BLaER1 (cell line): ENCODE data around the gene EYA4.

Source experiments
- H3K27ac ChIP-seq: shearing (Covaris generic); formaldehyde crosslinking; 2 replicates; pipeline ENCODE4 v1.8.1; 2022
- H3K27me3 ChIP-seq: shearing (Covaris generic); formaldehyde crosslinking; 2 replicates; pipeline ENCODE4 v1.8.1; 2022
- H3K36me3 ChIP-seq: shearing (Covaris generic); formaldehyde crosslinking; 2 replicates; pipeline ENCODE4 v1.8.1; 2022
- H3K4me1 ChIP-seq: shearing (Covaris generic); formaldehyde crosslinking; 2 replicates; pipeline ENCODE4 v1.8.1; 2022
- H3K4me2 ChIP-seq: shearing (Covaris generic); formaldehyde crosslinking; 2 replicates; pipeline ENCODE4 v1.8.1; 2022
- H3K4me3 ChIP-seq: shearing (Covaris generic); formaldehyde crosslinking; 2 replicates; pipeline ENCODE4 v1.8.1; 2022
- H3K9ac ChIP-seq: shearing (Covaris generic); formaldehyde crosslinking; 2 replicates; pipeline ENCODE4 v1.8.1; 2022
- H3K9me3 ChIP-seq: shearing (Covaris generic); formaldehyde crosslinking; 2 replicates; pipeline ENCODE4 v1.8.1; 2022
- H4K20me1 ChIP-seq: shearing (Covaris generic); formaldehyde crosslinking; 2 replicates; pipeline ENCODE4 v1.8.1; 2022
- Cebpa-rat ChIP-seq: shearing (Covaris generic); IDR thresholded peaks from 2 replicates; pipeline ENCODE4 v1.8.1; 2022

EYA4 gene

DNA sequence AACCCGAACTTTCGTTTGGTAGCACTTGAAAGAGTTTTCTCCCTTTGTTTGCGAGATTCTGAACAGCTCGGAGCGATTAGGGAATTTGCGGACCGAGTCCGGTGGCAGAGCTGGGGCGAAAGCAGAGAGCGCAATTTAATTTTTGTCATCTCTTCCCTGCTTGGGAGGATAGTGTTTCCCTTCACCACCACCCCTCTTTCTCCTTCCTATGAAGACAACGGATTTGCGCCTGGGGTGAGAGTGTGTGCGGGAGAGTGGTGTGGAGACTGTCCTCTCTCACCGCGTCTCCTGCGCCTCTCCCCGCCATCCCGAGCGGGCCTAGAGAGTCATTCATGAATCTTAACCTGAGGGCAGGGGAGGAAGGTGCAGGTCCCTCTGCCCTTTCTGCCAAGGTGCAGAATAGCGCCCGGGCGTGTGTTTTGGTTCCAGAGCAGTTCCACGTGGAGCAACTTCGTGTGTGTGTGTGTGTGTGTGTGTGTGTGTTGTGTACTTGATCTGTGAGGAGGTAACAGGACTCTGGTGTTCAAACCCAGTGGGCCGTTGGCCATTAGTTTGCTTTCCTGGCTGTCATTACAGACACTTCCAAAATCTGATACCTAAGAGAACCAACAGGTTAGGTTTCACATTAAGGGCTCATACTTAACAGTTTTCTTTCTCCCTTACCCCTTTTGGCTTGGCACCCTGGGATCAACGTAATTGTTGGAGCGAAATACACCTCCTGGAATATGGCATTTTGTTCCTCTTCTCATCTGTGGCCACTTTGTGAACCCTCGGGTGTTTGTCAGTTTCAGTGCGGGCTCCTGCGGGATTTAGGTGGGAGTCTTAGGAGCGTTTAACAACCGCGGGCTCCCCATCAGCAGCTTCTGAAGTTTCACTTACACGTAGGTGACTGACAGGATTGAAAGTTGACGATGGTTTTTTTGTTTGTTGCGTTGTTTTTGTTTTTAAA lies 1.8 kb downstream of the EYA4 start:
- Histone ChIP-seq H3K9ac (no peak overlapping the region), H3K4me2 (peak overlapping the region; percentile 92), H3K27ac (no peak overlapping the region), H3K4me1 (peaks cover 19% of the 10 kb centered on the region), H4K20me1 (peaks cover 55% of the 10 kb centered on the region), H3K36me3 (no peaks in the 10 kb centered on the region), H3K4me3 (peak overlapping the region; percentile 61), H3K27me3 (peaks cover 91% of the 10 kb centered on the region), H3K9me3 (no peaks in the 10 kb centered on the region)
- TF ChIP-seq Cebpa-rat: no peak

DNA sequence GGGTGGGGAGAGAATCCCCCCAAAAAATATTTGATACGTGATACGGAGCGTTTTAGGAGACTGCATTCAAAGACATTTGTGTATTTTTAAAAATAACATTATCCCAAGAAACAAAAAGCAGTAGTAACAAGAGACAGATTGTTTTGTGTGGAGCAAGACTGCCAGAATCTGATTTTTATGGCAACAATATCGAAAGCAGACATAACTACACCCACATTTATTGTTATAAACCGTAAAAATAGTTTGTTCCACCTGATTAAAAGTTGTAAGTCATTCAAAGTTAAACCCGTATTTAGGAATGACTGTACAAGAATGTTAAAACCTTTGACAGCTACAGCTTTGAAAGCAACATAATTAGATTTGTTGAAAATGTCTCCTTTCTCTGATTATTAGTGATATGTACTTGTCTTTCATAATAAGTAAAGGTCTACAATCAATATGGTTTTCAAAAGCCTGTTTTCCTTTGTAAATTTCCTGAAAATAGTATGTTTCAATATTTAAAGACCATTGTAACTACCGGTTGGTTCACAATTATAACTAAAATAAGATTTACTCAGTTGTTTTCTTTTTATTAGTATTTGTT lies 2.7 kb downstream of the EYA4 start:
- Histone ChIP-seq H3K9me3 (no peaks in the 10 kb centered on the region), H3K36me3 (no peaks in the 10 kb centered on the region), H3K9ac (no peak overlapping the region), H3K27me3 (peaks cover 99% of the 10 kb centered on the region), H3K4me1 (peaks cover 19% of the 10 kb centered on the region), H3K27ac (no peak overlapping the region), H4K20me1 (peaks cover 55% of the 10 kb centered on the region), H3K4me2 (no peak overlapping the region), H3K4me3 (no peak overlapping the region)
- TF ChIP-seq Cebpa-rat: no peak

DNA sequence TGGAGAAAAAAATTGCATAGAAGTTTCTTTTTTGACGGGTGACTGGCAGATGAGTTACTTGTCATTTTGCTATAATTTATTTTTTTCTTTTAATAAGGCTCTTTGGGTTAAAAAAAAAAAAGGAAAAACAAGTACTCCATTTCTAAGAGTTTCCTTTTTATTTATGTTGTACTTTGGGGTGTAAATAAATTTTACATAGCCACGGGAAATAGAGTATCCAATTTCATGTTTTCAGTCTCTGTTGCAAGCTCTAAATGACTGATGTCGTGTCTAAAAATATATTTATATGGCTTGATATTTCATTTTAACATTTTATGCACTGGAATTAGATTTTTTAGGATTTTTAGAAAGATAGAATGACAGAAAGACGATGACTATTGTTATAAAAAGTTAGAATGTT lies 3.4 kb downstream of the EYA4 start:
- Histone ChIP-seq H3K27me3 (peaks cover 95% of the 10 kb centered on the region), H4K20me1 (peaks cover 53% of the 10 kb centered on the region), H3K4me3 (no peak overlapping the region), H3K27ac (no peak overlapping the region), H3K4me1 (peaks cover 19% of the 10 kb centered on the region), H3K4me2 (no peak overlapping the region), H3K9ac (no peak overlapping the region), H3K9me3 (no peaks in the 10 kb centered on the region), H3K36me3 (no peaks in the 10 kb centered on the region)
- no peak for TF ChIP-seq Cebpa-rat

DNA sequence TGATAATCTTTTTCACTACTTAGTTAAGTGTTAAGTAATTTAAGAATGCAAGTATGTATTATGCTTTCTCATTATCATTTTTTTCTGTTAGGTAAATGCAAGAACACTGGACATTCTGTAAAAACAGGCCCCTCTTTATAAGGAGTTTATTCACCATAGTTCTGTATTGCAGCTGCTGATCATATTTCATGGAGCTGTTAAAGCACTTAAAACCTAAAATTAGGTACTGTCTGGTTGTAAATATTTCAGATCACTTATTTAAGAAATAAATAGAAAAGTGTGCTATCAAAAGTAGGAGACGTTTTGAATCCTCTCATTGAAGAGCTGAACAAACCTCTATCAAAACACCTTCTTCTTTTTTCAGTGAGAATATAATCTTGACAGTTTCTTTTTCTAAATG lies 3.9 kb downstream of the EYA4 start:
- H4K20me1 ChIP-seq: peaks cover 50% of the 10 kb centered on the region
- H3K9me3 ChIP-seq: no peaks in the 10 kb centered on the region
- no peak overlapping the region for H3K9ac ChIP-seq
- no peaks in the 10 kb centered on the region for H3K36me3 ChIP-seq
- peaks cover 91% of the 10 kb centered on the region for H3K27me3 ChIP-seq
- no peak for TF ChIP-seq Cebpa-rat
- no peak overlapping the region for H3K4me2 ChIP-seq
- peaks cover 19% of the 10 kb centered on the region for H3K4me1 ChIP-seq
- H3K27ac ChIP-seq: no peak overlapping the region
- no peak overlapping the region for H3K4me3 ChIP-seq

DNA sequence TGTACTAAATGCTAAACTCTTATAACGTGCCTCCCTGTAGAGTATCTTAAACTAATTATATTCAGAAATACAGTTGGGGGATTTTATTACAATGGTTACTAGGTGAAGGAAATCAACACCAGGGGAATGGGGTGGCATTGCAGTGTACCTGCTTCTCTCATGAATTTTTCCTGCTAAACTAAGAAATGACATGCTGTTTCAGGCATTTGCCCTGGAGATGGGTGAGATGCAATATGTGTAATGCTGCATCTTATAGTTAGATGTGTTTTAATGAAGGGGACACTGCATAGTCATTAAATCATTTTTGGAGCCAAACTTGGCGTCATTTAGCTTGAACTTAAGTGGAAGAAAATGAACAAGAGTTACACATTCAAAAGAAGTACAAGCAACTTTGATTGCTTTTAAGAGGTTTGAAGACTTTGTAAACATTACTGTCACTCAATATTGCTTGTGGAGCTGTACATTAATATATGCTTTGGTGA lies 4.3 kb downstream of the EYA4 start:
- Histone ChIP-seq H3K27me3 (peaks cover 86% of the 10 kb centered on the region), H3K4me1 (peaks cover 19% of the 10 kb centered on the region), H3K27ac (no peak overlapping the region), H3K4me3 (no peak overlapping the region), H3K9me3 (no peaks in the 10 kb centered on the region), H3K9ac (no peak overlapping the region), H4K20me1 (peaks cover 50% of the 10 kb centered on the region), H3K36me3 (no peaks in the 10 kb centered on the region), H3K4me2 (no peak overlapping the region)
- no peak for TF ChIP-seq Cebpa-rat

DNA sequence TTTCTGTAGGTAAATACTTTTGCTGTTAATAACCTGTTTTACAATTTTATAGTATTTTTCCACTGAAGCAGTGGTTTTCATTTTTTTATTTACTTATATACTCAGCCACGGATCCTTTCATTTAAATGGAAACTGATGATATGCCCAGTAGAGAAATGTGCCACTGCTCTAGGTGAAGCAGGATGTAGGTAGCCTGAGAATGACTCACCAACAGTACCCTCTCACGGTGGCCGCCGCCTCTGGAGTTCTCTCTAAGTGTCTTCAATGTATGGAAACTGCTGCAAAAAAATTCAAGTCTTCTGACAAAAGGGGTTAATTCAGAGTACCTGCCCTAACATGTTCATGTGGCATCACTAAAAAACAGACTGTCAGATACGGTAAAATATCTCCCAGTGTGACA lies 6.4 kb downstream of the EYA4 start:
- TF ChIP-seq Cebpa-rat: no peak
- Histone ChIP-seq H3K27me3 (peaks cover 65% of the 10 kb centered on the region), H3K4me2 (no peak overlapping the region), H3K36me3 (no peaks in the 10 kb centered on the region), H3K4me1 (peaks cover 3% of the 10 kb centered on the region; the same call in 1 of the 2 replicates), H3K27ac (no peak overlapping the region), H3K4me3 (no peak overlapping the region), H3K9ac (no peak overlapping the region), H4K20me1 (peaks cover 34% of the 10 kb centered on the region), H3K9me3 (no peaks in the 10 kb centered on the region)

DNA sequence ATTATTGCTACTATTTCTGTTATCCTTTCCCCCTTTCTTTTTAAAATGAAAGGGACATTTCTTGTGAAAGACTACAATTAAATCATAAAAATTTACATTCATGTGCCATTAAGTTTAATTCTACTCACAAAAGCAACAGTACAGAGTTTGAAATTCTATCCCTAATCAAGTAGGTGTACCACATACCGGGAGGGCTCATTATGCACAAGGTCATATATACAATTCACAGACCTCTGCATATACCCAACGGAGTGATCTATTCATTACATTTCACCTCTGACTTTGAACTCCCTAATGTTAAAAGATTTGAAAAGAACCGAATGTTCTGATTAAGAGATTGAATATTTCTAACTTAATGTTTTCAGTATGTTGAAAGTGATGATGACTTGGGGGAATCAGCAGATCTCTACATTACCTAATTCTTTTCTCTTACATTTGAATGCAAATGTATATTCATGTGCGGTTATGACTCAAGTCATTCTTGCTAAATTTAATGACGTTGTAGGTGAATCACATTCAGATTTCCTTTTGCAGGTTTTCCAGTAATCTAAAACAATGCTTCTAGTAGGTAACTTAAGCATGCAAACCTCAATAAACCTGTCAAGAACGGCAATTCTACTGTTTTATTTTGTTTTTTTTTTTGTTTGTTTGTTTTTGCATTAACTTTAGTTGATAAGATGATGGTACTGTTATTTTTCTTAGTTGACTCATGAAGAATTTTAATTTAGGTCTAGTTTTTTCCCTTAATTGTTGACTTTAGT lies 7.3 kb downstream of the EYA4 start:
- no peaks in the 10 kb centered on the region for H3K4me1 ChIP-seq

DNA sequence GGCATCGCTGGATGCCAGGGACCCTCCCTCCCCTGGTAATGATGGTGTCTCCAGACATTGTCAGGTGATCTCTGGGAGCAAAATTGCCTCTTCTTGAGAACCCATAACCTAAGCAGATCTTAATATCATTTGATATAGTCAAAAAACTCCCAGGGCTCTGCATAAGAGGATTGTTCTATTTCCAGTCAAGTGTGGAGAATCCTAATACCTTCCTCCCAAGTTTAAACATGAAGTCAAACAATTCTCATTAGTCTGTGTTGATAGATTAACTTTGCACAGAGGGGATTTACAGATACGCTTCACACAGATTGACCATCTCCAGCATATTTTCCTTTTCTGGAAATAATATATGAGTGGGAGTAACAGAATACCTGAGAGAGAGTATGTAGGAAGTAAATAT lies 10.5 kb downstream of the EYA4 start:
- Histone ChIP-seq H3K27ac (no peak overlapping the region), H3K9ac (no peak overlapping the region), H3K4me2 (no peak overlapping the region), H3K4me1 (no peaks in the 10 kb centered on the region), H3K9me3 (no peaks in the 10 kb centered on the region), H4K20me1 (no peaks in the 10 kb centered on the region), H3K27me3 (peaks cover 24% of the 10 kb centered on the region), H3K36me3 (no peaks in the 10 kb centered on the region), H3K4me3 (no peak overlapping the region)
- TF ChIP-seq Cebpa-rat: no peak

More for the DNA sequence above, 7.3 kb downstream of the EYA4 start:
- peaks cover 25% of the 10 kb centered on the region for H4K20me1 ChIP-seq
- no peak overlapping the region for H3K9ac ChIP-seq
- TF ChIP-seq Cebpa-rat: no peak
- no peak overlapping the region for H3K4me3 ChIP-seq
- no peaks in the 10 kb centered on the region for H3K36me3 ChIP-seq
- peaks cover 57% of the 10 kb centered on the region for H3K27me3 ChIP-seq
- H3K9me3 ChIP-seq: no peaks in the 10 kb centered on the region
- no peak overlapping the region for H3K4me2 ChIP-seq
- H3K27ac ChIP-seq: no peak overlapping the region

DNA sequence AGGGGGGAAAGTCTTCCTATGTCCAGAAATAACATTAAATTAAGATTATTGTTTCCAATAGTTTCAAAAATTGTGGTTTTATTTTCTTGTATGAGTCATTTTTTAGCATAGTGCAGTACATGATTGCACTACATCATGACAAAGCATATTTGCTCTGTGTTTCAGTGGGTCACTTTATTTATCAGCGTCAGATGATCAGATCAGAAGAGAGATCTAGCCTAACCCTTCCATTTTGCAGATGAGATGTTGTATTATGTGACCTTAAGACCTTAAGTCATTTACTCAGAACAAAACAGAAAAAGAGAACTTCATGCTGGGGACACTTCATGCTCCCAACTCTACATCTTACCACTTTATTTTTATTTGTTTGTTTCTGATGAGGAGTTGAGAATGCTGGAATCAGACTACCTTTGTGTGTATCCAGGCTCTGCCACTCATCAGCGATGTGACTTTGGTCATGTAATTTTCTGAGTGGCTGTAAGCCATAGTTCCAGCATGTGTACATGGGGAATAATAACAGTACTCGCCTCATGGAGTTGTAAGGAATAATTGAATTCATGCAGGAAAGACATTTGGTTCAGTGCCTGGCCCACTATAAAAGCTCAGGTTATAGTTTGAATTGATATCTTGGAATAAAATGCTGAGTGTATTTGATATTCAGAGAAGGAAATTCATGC lies 13.5 kb downstream of the EYA4 start:
- Histone ChIP-seq H3K9ac (no peak overlapping the region), H4K20me1 (no peaks in the 10 kb centered on the region), H3K9me3 (no peaks in the 10 kb centered on the region), H3K27me3 (no peaks in the 10 kb centered on the region), H3K27ac (no peak overlapping the region), H3K36me3 (no peaks in the 10 kb centered on the region), H3K4me3 (no peak overlapping the region), H3K4me1 (no peaks in the 10 kb centered on the region), H3K4me2 (no peak overlapping the region)
- no peak for TF ChIP-seq Cebpa-rat
